HL-60 (cell line): ENCODE measurements around the gene LZTFL1.

Experiments used
- DNase-seq, 2 experiments: peaks; one replicate each; pipeline ENCODE4 v3.0.0-alpha.2; 2010 to 2020; ENCODE audit warnings: low read depth in 1 of 2, low spot score in 1 of 2
- H3K27ac ChIP-seq: fragments of 250-450 bp; sonication (Bioruptor Pico); replicated peaks from 2 replicates; pipeline ENCODE4 v1.5.1; 2020; ENCODE audit warnings: mild to moderate bottlenecking, moderate library complexity
- H3K27me3 ChIP-seq: fragments of 250-450 bp; sonication (Bioruptor Pico); 2 replicates; pipeline ENCODE4 v1.5.1; 2021; ENCODE audit warnings: mild to moderate bottlenecking, moderate library complexity; ENCODE audit not compliant: insufficient read depth, poor library complexity, severe bottlenecking
- H3K4me3 ChIP-seq: replicated peaks from 2 replicates; pipeline ENCODE4 v1.5.1; 2011; ENCODE audit warnings: mild to moderate bottlenecking, control low read depth, low read length; ENCODE audit not compliant: insufficient read depth
- CTCF ChIP-seq: IDR thresholded peaks from one replicate; pipeline ENCODE4 v1.5.1; 2011; ENCODE audit warnings: low read length, control low read depth, inconsistent platforms; ENCODE audit not compliant: insufficient read depth
- GABPA ChIP-seq: IDR thresholded peaks from 2 replicates; pipeline ENCODE4 v1.6.1; 2012; ENCODE audit warnings: low read depth
- POLR2AphosphoS5 ChIP-seq: IDR thresholded peaks from 2 replicates; pipeline ENCODE4 v1.6.1; 2012; ENCODE audit warnings: low read depth
- REST ChIP-seq: IDR thresholded peaks from 2 replicates; pipeline ENCODE4 v1.6.1; 2012; ENCODE audit warnings: low read depth; ENCODE audit not compliant: insufficient replicate concordance
- SPI1 ChIP-seq: IDR thresholded peaks from 2 replicates; pipeline ENCODE4 v1.6.1; 2012; ENCODE audit warnings: low read depth, mild to moderate bottlenecking, borderline replicate concordance

The LZTFL1 gene

DNA sequence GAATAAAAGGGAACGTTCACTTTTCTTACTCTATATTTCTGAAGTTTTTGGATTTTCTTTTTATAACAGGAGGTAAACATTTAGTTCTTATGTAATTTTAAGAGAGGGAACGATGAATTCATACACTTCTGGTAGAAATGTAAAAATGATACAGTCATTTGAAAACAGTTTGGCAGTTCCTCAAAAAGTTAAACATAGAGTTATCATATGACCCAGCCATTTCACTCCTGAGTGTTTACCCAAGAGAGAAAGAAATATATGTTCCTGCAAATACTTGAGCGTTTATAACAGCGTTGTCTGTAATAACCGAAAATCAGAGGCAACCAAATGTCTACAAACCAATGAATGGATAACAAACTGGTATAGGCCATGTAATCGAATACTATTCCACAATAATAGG, 23.6 kb upstream of the LZTFL1 start:
- no peak for DNase-seq
- Histone ChIP-seq H3K4me3 (no peak overlapping the region), H3K27me3 (no peaks in the 10 kb centered on the region), H3K27ac (no peak overlapping the region)
- TF ChIP-seq REST (no peak), POLR2AphosphoS5 (no peak), SPI1 (no peak; the same call in 1 of the 2 replicates), GABPA (no peak), CTCF (no peak)

DNA sequence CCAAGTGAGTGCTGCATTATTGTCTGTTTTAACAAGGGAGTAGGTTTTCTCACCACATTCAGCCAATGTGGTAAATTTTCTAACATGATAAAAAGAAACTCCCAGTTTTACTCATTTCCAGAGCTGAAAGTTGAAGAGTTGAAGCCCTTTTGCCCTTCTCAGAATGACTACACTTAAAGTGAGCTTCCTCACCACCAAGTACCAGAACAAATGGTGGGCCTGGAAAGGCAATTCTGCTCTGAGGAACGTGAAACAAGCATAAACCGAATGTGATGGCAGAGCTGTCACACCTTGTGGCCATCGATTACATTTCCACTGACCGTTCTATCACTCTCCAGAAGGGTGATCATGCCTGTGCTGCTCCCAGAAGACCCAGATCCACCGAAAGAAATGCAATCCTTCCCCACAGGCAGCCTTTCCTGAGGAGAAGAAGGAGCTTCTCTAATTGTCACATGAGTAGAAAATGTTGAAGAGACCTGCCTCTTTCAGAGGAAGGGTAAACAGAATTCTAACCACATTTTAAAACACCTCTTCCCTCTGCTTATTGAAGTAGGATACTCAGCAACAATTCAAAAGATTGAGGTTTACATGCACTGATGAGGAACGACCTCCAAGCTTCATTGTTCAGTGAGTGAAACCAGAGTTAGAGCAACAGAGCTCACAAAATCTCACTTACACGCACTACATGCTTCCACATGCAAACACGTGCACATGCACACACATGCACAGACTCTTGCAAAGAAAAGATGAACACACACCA, 23.0 kb upstream of the LZTFL1 start:
- no peak for TF ChIP-seq GABPA
- TF ChIP-seq SPI1, result no peak
- TF ChIP-seq CTCF, result no peak
- TF ChIP-seq REST, result no peak
- TF ChIP-seq POLR2AphosphoS5, result no peak
- DNase-seq, result no peak
- Histone ChIP-seq H3K27me3 (no peaks in the 10 kb centered on the region), H3K27ac (no peak overlapping the region), H3K4me3 (no peak overlapping the region)

DNA sequence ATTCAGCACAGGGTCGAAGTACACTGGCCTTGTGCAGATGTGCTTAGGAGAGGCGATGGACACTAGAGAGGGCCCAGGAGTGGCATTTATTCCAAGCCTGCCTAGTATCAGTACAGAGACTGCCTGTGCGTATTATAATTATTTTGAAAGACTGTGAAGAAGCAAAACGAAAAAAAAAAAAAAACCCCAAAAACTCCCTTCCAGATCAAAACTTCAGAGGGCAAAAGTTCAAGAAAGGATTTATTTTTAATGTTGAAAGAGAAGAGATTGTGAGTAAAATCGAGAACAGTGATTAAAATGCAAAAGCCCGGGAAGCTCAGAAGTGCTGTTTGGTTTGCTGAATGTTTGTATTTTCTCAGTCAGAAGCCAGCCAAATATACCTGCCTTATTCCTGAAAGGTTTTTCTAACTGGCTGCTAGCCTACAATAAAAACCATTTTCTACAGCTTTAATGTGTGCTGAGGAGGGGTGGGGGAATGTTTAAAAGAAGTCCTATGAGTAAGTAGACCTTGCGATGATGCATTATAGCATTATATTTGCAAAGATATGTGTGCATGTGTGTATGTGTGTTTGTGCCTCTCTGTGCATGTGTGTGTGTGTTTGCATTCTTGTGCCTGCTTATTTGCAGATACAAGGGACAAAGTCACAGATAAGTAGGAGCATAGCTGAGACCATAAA, 19.3 kb upstream of the LZTFL1 start:
- no peak for DNase-seq
- Histone ChIP-seq H3K27ac (no peak overlapping the region), H3K4me3 (no peak overlapping the region), H3K27me3 (no peaks in the 10 kb centered on the region)
- TF ChIP-seq GABPA (no peak), POLR2AphosphoS5 (no peak), REST (no peak), SPI1 (no peak), CTCF (no peak)
